ENCODE data around the gene CCPG1. TPM values are rescaled to one million over a fixed set of nuclear protein-coding genes. Genes with fewer than 3 reads are reported as not detected.
"Not testable (repeated sequence)": the region's sequence is repeated elsewhere in the genome, so short reads cannot be mapped to it uniquely, and the experiment has no call there.

The CCPG1 gene
- total RNA-seq, 1 experiment from 2014 or later: 19.6 TPM

- no peaks in the 10 kb centered on the region for H3K27me3 ChIP-seq
- H3K4me3 ChIP-seq: no peak overlapping the region
- no peaks in the 10 kb centered on the region for H3K9me3 ChIP-seq
- DNase-seq: no peak
- H3K36me3 ChIP-seq: no peaks in the 10 kb centered on the region
Measured at GRCh38 chr15:55401786-55402246, 6.3 kb downstream of the CCPG1 start.

DNA sequence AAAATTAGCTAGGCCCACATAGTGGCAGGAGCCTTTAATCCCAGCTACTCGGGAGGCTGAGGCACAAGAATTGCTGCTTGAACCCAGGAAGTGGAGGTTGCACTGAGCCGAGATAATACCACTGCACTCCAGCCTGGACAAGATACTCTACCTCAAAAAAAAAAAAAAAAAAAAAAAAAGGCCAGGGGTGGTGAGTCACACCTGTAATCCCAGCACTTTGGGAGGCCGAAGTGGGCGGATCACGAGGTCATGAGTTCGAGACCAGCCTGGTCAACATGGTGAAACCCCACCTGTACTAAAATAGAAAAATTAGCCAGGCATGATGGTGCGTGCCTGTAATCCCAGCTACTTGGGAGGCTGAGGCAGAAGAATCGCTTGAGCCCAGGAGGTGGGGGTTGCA, 8.1 kb downstream of the CCPG1 start:
- not testable (repeated sequence) for H3K4me3 ChIP-seq, H3K27me3 ChIP-seq, H3K9me3 ChIP-seq, H3K36me3 ChIP-seq, DNase-seq

DNA sequence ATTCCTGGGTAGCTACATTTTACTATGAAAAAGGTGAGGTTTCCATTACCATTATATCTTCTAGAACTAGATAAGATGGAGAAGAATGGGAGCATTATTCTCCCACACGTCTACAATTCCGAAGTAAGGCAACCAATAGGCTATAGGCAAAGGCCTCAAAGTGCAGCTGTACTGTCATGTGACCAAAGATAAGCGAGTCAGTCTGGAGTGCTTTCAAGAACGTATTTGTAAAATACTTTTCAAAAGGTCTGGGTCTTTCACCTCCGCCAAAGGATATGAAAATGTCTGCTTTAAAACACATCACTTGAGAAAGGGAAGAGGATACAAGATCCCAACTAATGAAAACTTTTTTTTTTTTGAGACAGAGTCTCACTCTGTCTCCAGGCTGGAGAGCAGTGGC, 9.9 kb downstream of the CCPG1 start:
- DNase-seq: no peak
- Histone ChIP-seq H3K27me3 (no peaks in the 10 kb centered on the region), H3K36me3 (no peaks in the 10 kb centered on the region), H3K9me3 (peaks cover 4% of the 10 kb centered on the region; the same call in 1 of the 2 replicates), H3K4me3 (no peak overlapping the region)

GRCh38 chr15:55394694-55395093, 13.5 kb downstream of the CCPG1 start:
- H3K36me3 ChIP-seq: no peaks in the 10 kb centered on the region
- H3K9me3 ChIP-seq: peaks cover 4% of the 10 kb centered on the region; the same call in 1 of the 2 replicates
- H3K27me3 ChIP-seq: no peaks in the 10 kb centered on the region
- DNase-seq: no peak
- no peak overlapping the region for H3K4me3 ChIP-seq

GRCh38 chr15:55389264-55389607, 18.9 kb downstream of the CCPG1 start:
- no peak for DNase-seq
- Histone ChIP-seq H3K9me3 (no peaks in the 10 kb centered on the region), H3K4me3 (no peak overlapping the region), H3K36me3 (peaks cover 2% of the 10 kb centered on the region; the same call in 1 of the 2 replicates), H3K27me3 (no peaks in the 10 kb centered on the region)

DNA sequence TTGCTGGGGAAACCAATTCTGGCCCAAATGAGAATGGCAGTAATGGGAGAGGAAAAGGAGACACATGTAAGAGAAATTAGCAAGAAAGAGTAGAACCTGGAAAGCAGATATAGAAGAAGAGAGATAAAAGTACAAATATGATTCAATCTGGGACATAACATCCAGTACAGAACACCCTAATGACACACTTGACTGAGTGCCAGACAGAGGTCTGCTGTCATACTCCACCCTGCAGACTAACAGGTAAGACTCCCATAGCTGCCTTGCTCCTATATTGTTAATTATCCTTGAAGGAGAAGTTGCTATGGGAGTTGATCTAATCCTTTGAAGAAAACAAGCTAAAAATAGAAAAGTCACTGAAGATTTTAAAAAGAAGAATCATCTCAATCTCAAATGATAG, 21.1 kb downstream of the CCPG1 start:
- Histone ChIP-seq H3K27me3 (no peaks in the 10 kb centered on the region), H3K4me3 (no peak overlapping the region), H3K36me3 (peaks cover 4% of the 10 kb centered on the region), H3K9me3 (no peaks in the 10 kb centered on the region)
- DNase-seq: no peak

DNA sequence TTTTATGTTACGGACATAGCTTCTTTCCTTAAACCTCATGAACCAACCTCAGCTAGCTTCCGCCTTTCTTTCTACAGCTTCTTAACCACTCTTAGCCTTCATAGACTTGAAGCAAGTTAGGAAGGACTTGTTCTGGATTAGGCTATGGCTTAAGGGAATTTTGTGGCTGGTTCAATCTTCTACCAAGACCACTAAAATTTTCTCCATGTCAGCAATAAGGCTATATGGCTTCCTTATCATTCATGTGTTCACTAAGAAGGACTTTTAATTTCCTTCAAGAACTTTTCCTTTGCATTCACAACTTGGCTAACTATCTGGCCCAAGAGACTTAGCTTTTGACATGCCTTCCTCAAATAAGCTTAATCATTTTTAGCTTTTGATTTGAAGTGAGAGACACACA, 24.5 kb downstream of the CCPG1 start:
- Histone ChIP-seq H3K36me3 (peaks cover 4% of the 10 kb centered on the region), H3K27me3 (no peaks in the 10 kb centered on the region), H3K9me3 (no peaks in the 10 kb centered on the region), H3K4me3 (no peak overlapping the region)
- DNase-seq: no peak

DNA sequence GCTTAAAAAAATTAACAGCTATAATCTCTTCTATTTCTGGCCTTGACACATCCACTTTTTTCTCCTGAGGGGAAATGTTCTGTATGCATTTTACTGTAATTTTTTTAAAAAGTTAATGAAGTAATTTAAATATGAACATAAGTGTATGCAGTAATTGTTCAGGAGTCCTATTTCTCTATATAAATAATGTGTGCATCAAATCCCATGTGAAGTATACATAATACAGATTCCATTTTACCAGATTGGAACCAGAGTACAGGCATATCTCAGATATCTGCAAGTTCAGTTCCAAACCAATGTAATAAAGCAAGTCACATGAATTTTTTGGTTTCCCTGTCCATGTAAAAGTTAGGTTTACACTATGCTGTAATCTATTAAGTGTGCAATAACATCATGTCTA, 26.6 kb downstream of the CCPG1 start:
- Histone ChIP-seq H3K4me3 (no peak overlapping the region), H3K27me3 (no peaks in the 10 kb centered on the region), H3K36me3 (peaks cover 4% of the 10 kb centered on the region), H3K9me3 (no peaks in the 10 kb centered on the region)
- no peak for DNase-seq

DNA sequence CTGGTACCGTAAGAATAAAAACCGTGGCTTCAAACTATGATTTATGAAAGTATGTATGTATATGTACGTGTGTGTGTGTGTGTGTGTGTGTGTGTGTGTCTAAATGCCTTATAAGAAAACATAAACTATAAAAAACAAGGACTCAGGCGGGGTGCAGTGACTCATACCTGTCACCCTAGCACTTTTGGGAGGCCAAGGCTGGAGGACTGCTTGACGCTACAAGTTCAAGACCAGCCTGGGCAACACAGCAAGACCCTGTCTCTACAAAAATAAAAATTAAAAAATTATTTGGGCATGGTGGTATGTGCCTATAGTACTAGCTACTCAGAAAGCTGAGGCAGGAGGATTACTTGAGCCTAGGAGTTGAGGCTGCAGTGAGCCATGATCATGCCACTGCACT, 29.1 kb downstream of the CCPG1 start:
- Histone ChIP-seq H3K4me3 (no peak overlapping the region), H3K9me3 (no peaks in the 10 kb centered on the region), H3K27me3 (no peaks in the 10 kb centered on the region), H3K36me3 (peaks cover 2% of the 10 kb centered on the region)
- no peak for DNase-seq

- no peak for DNase-seq
- no peaks in the 10 kb centered on the region for H3K9me3 ChIP-seq
- H3K4me3 ChIP-seq: no peak overlapping the region
- no peaks in the 10 kb centered on the region for H3K27me3 ChIP-seq
- no peaks in the 10 kb centered on the region for H3K36me3 ChIP-seq
Measured at GRCh38 chr15:55372701-55373440, 35.3 kb downstream of the CCPG1 start.

GRCh38 chr15:55366981-55367380, 41.2 kb downstream of the CCPG1 start:
- Histone ChIP-seq H3K9me3 (no peaks in the 10 kb centered on the region), H3K4me3 (no peak overlapping the region), H3K27me3 (no peaks in the 10 kb centered on the region), H3K36me3 (no peaks in the 10 kb centered on the region)
- no peak for DNase-seq

GRCh38 chr15:55362641-55363040, 45.5 kb downstream of the CCPG1 start:
- Histone ChIP-seq H3K27me3 (no peaks in the 10 kb centered on the region), H3K9me3 (no peaks in the 10 kb centered on the region), H3K4me3 (no peak overlapping the region), H3K36me3 (no peaks in the 10 kb centered on the region)
- no peak for DNase-seq

DNA sequence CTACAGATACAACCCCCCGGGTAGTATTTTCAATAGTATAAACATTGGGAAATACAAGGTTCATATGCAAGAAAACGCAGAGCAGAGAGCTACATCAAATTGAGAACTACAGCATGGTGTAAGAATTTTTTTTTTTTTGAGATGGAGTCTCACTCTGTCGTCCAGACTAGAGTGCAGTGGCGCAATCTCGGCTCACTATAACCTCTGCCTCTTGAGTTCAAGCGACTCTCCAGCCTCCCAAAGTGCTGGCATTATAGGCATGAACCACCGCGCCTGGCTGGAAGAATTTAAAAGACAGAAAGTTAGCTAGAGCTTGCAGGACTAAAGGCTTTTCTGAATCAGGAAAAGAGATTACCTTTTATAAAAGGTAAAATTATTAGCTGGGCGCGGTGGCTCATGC, 47.1 kb downstream of the CCPG1 start:
- H3K4me3 ChIP-seq: no peak overlapping the region
- DNase-seq: no peak
- no peaks in the 10 kb centered on the region for H3K27me3 ChIP-seq
- no peaks in the 10 kb centered on the region for H3K36me3 ChIP-seq
- no peaks in the 10 kb centered on the region for H3K9me3 ChIP-seq

- no peak for DNase-seq
- Histone ChIP-seq H3K36me3 (no peaks in the 10 kb centered on the region), H3K27me3 (no peaks in the 10 kb centered on the region), H3K9me3 (no peaks in the 10 kb centered on the region), H3K4me3 (no peak overlapping the region)
Measured at GRCh38 chr15:55360256-55360655, 47.9 kb downstream of the CCPG1 start.

- Histone ChIP-seq H3K9me3 (no peaks in the 10 kb centered on the region), H3K36me3 (no peaks in the 10 kb centered on the region), H3K27me3 (no peaks in the 10 kb centered on the region), H3K4me3 (no peak overlapping the region)
- no peak for DNase-seq
Measured at GRCh38 chr15:55358471-55358870, 49.7 kb downstream of the CCPG1 start.

DNA sequence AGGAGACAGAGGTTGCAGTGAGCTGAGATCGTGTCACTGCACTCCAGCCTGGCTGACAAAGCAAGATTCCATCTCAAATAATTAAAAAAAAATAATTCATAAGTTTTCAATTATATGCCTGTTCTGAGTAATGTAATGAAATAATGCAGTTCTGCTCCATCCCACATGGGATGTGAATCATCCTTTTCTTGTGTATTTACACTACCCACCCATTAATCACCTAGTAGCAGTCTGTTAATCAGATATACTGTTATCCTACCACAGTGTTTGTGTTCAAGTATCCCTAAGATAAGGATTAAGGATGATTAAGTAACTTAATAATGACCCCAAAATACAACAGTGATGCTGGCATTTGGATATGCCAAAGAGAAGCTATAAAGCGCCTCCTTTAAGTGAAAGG, 50.4 kb downstream of the CCPG1 start:
- Histone ChIP-seq H3K9me3 (no peaks in the 10 kb centered on the region), H3K27me3 (no peaks in the 10 kb centered on the region), H3K36me3 (peaks cover 3% of the 10 kb centered on the region), H3K4me3 (no peak overlapping the region)
- DNase-seq: no peak

- H3K36me3 ChIP-seq: peaks cover 3% of the 10 kb centered on the region
- no peak overlapping the region for H3K4me3 ChIP-seq
- H3K9me3 ChIP-seq: no peaks in the 10 kb centered on the region
- H3K27me3 ChIP-seq: no peaks in the 10 kb centered on the region
- DNase-seq: no peak
Measured at GRCh38 chr15:55356985-55357585, 51.1 kb downstream of the CCPG1 start.

DNA sequence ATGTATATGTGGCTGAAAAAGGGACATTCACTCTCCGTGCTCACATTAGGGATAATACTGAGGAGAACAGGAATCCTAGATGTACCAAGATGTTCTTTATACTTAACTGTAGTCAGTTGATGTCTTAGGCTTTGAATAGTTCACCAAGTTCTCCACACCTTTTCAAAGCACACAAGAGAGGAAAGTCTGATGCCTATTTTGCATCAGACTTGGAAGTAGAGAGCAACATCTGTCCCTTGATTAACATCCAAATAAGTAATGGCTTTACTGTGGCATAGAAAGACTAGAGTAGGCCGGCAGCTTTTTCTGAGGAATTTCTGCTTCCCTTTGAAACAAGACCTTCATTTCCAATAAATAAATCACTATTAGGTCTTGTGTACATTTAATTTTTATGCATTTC, 55.1 kb downstream of the CCPG1 start:
- H3K27me3 ChIP-seq: no peaks in the 10 kb centered on the region
- H3K36me3 ChIP-seq: peaks cover 8% of the 10 kb centered on the region
- H3K4me3 ChIP-seq: no peak overlapping the region
- DNase-seq: no peak
- no peaks in the 10 kb centered on the region for H3K9me3 ChIP-seq
